B cell (primary cell): Measurements from ENCODE around the gene AMT. TPM values are rescaled to one million over a fixed set of nuclear protein-coding genes. Genes with fewer than 3 reads are reported as not detected.

Experiments used
- ATAC-seq: fragments of 200-7000 bp; cut with Tn5 transposase; one replicate; pipeline ENCODE4 v1.10.0; 2021; ENCODE audit warnings: low read depth, mild to moderate bottlenecking, moderate number of reproducible peaks, moderate library complexity
- CTCF ChIA-PET: fragments of 350-600 bp; sonication (Branson Sonifier 250); formaldehyde crosslinking; loops from one replicate; lab custom pipeline; 2021; ENCODE audit warnings: antibody characterized with exemption, inconsistent platforms; lab: Charles Lee
- POLR2A ChIA-PET: fragments of 350-600 bp; sonication (Branson Sonifier 250); formaldehyde crosslinking; loops from one replicate; lab custom pipeline; 2021; ENCODE audit warnings: antibody characterized with exemption; lab: Charles Lee
- DNase-seq: peaks from one replicate; pipeline ENCODE4 v3.0.0; 2013
- H2AFZ ChIP-seq: 2 replicates; pipeline ENCODE4 v1.6.1; 2012; ENCODE audit warnings: mild to moderate bottlenecking, low read depth, low read length; ENCODE audit not compliant: insufficient read depth, poor library complexity, severe bottlenecking
- H3K27ac ChIP-seq, 2 donors: 1 replicate in 1 of 2; 2 replicates in 1 of 2; pipeline ENCODE4 v1.5.1; 2012 to 2013; ENCODE audit warnings: low read length in 2 of 2, mild to moderate bottlenecking in 2 of 2, moderate library complexity in 1 of 2
- H3K27me3 ChIP-seq, 4 experiments: fragments of 200-600 bp in 1 of 4; sonication (generic) in 1 of 4; replicated peaks in 1 of 4; 1 replicate in 2 of 4; 2 replicates in 2 of 4; pipeline versions ENCODE4 v1.6.1 to v1.7.0; 2013 to 2016; ENCODE audit warnings: low read length in 3 of 4, mild to moderate bottlenecking in 2 of 4, mixed read lengths in 1 of 4, moderate library complexity in 1 of 4; ENCODE audit not compliant: insufficient read depth in 4 of 4, control insufficient read depth in 3 of 4; ENCODE audit errors: control extremely low read depth in 1 of 4
- H3K36me3 ChIP-seq, 2 experiments: replicated peaks in 1 of 2; 1 replicate in 1 of 2; 2 replicates in 1 of 2; pipeline versions ENCODE4 v1.6.1 to v1.7.1; 2013; ENCODE audit warnings: low read length in 1 of 2; ENCODE audit not compliant: insufficient read depth in 2 of 2, control insufficient read depth in 1 of 2; ENCODE audit errors: control extremely low read depth in 1 of 2, extremely low read depth in 1 of 2
- H3K4me1 ChIP-seq, 2 donors: fragments of 200-600 bp in 1 of 2; sonication (generic) in 1 of 2; 1 replicate in 1 of 2; 2 replicates in 1 of 2; pipeline versions ENCODE4 v1.5.1 to v1.6.1; 2013 to 2017; ENCODE audit warnings: low read length in 2 of 2; ENCODE audit not compliant: control insufficient read depth in 2 of 2, insufficient read depth in 2 of 2
- H3K4me2 ChIP-seq: replicated peaks from 2 replicates; pipeline ENCODE3; 2012; ENCODE audit warnings: mild to moderate bottlenecking, low read depth, low read length; ENCODE audit not compliant: poor library complexity, severe bottlenecking
- H3K4me3 ChIP-seq, 5 experiments: fragments of 200-600 bp in 1 of 5; sonication (generic) in 1 of 5; 1 replicate in 3 of 5; 2 replicates in 2 of 5; pipeline versions ENCODE4 v1.5.1 to v1.7.0; 2011 to 2016; ENCODE audit warnings: low read length in 4 of 5, mild to moderate bottlenecking in 4 of 5, low read depth in 2 of 5, control low read depth in 1 of 5, moderate library complexity in 1 of 5; ENCODE audit not compliant: insufficient read depth in 1 of 5; ENCODE audit errors: control extremely low read depth in 1 of 5, extremely low read depth in 1 of 5
- H3K79me2 ChIP-seq: fragments of 200-600 bp; sonication (generic); one replicate; pipeline ENCODE4 v1.6.0; 2016; ENCODE audit warnings: low read length; ENCODE audit not compliant: control insufficient read depth, insufficient read depth
- H3K9ac ChIP-seq: fragments of 200-600 bp; sonication (generic); 2 replicates; pipeline ENCODE4 v1.6.1; 2017; ENCODE audit warnings: mild to moderate bottlenecking, low read length, moderate library complexity
- H3K9me3 ChIP-seq, 3 donors: one replicate each; pipeline versions ENCODE4 v1.6.1 to v1.7.1; 2013; ENCODE audit warnings: low read length in 2 of 3; ENCODE audit not compliant: control insufficient read depth in 2 of 3, insufficient read depth in 1 of 3; ENCODE audit errors: control extremely low read depth in 1 of 3
- H4K20me1 ChIP-seq: 2 replicates; pipeline ENCODE4 v1.6.0; 2012; ENCODE audit warnings: mild to moderate bottlenecking, low read length; ENCODE audit not compliant: insufficient read depth, control insufficient read depth, poor library complexity, severe bottlenecking
- H3K27ac Mint-ChIP-seq: one replicate; pipeline ENCODE4 v1.8.0; 2021; ENCODE audit warnings: mixed read lengths
- H3K27me3 Mint-ChIP-seq: one replicate; pipeline ENCODE4 v1.8.0; 2021; ENCODE audit warnings: mixed read lengths
- H3K4me1 Mint-ChIP-seq: one replicate; pipeline ENCODE4 v1.8.0; 2021; ENCODE audit warnings: mixed read lengths
- H3K4me3 Mint-ChIP-seq: one replicate; pipeline ENCODE4 v1.8.0; 2021; ENCODE audit warnings: mixed read lengths
- H3K9me3 Mint-ChIP-seq: one replicate; pipeline ENCODE4 v1.8.0; 2022; ENCODE audit warnings: mixed read lengths; ENCODE audit not compliant: insufficient read depth
- EZH2 ChIP-seq: IDR thresholded peaks from 2 replicates; pipeline ENCODE4 v1.6.1; 2012; ENCODE audit warnings: borderline replicate concordance, low read depth, mild to moderate bottlenecking, moderate library complexity, low read length; ENCODE audit not compliant: insufficient read depth, poor library complexity, severe bottlenecking
- WGBS: methylation state at CpG from one replicate; pipeline ENCODE4 v1.1.5; 2013; ENCODE audit warnings: missing lambda C conversion rate; ENCODE audit not compliant: insufficient coverage; 5-methylcytosine and 5-hydroxymethylcytosine counted together
- intact Hi-C: fragments of 100-400 bp; cut with micrococcal nuclease; formaldehyde crosslinking; loops from one replicate; pipeline ENCODE4 v1.10.0; 2022
- polyA plus RNA-seq: library from polyadenylated mRNA; depleted of rRNA; stranded (reverse); fragments of >200 nt; gene quantifications from 2 replicates; pipeline ENCODE4 v1.2.3, GENCODE V29; 2012
- total RNA-seq, 2 donors: library from RNA; stranded (reverse); fragments of 120-200 nt in 1 of 2; gene quantifications; 1 replicate in 1 of 2; 2 replicates in 1 of 2; pipeline versions ENCODE4 v1.2.3 to v1.2.4, GENCODE V29; 2013 to 2022
- TF ChIP-seq, protein P1 (sequence below): fragments of 200-600 bp; IDR thresholded peaks from one replicate; pipeline ENCODE4 v1.8.0; 2022; ENCODE audit warnings: antibody characterized with exemption, mild to moderate bottlenecking

Gene AMT
- total and polyA plus RNA-seq, 2 donors (not counting 1 experiment from before 2014, with no cell fraction given) = 14.0 to 44.0 TPM

DNA sequence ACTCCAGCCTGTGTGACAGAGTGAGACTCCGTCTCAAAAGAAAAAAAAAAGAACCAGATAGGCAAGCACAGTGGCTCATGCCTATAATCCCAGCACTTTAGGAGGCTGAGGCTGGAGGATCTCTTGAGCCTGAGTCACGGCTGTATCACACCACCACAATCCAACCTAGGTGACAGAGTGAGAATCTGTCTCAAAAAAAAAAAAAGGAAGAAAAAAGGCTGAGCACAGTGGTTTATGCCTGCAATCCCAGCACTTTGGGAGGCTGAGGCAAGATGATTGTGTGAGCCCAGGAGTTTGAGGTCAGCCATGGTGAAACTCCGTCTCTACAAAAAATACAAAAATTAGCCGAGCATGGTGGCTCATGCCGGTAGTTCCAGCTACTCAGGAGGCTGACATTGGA lies 12.5 kb upstream of the AMT start:
- WGBS = 94% methylated on average over 3 of the region's 5 CpGs
- ChIA-PET CTCF (interaction anchor here (1.0 kb wide), 1 partner anchor 14 kb away, joined by 3 read pairs; no protein-coding TSS in a partner anchor), POLR2A (interaction anchor here (0.7 kb wide), 1 partner anchor 462 kb away, joined by 3 read pairs; no protein-coding TSS in a partner anchor)
- no peak overlapping the region for H3K4me2 ChIP-seq
- H3K27ac ChIP-seq = no peak overlapping the region
- no peak overlapping the region for H3K9ac ChIP-seq
- TF ChIP-seq EZH2 = no peak
- TF ChIP-seq, protein P1, sequence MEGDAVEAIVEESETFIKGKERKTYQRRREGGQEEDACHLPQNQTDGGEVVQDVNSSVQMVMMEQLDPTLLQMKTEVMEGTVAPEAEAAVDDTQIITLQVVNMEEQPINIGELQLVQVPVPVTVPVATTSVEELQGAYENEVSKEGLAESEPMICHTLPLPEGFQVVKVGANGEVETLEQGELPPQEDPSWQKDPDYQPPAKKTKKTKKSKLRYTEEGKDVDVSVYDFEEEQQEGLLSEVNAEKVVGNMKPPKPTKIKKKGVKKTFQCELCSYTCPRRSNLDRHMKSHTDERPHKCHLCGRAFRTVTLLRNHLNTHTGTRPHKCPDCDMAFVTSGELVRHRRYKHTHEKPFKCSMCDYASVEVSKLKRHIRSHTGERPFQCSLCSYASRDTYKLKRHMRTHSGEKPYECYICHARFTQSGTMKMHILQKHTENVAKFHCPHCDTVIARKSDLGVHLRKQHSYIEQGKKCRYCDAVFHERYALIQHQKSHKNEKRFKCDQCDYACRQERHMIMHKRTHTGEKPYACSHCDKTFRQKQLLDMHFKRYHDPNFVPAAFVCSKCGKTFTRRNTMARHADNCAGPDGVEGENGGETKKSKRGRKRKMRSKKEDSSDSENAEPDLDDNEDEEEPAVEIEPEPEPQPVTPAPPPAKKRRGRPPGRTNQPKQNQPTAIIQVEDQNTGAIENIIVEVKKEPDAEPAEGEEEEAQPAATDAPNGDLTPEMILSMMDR = no peak
- DNase-seq = no peak
- no peak overlapping the region for H3K4me3 Mint-ChIP-seq
- no peak for ATAC-seq
- H3K4me1 Mint-ChIP-seq = peaks cover 4% of the 10 kb centered on the region
- H3K9me3 ChIP-seq = no peaks in the 10 kb centered on the region
- H3K9me3 Mint-ChIP-seq = no peaks in the 10 kb centered on the region
- no peak overlapping the region for H2AFZ ChIP-seq
- no peak overlapping the region for H3K4me3 ChIP-seq
- H3K4me1 ChIP-seq = peaks cover 3 to 6% of the 10 kb centered on the region in 2 donors
- H3K36me3 ChIP-seq = no peaks in the 10 kb centered on the region
- no peaks in the 10 kb centered on the region for H3K79me2 ChIP-seq
- no peaks in the 10 kb centered on the region for H4K20me1 ChIP-seq
- H3K27ac Mint-ChIP-seq = no peak overlapping the region
- no peaks in the 10 kb centered on the region for H3K27me3 Mint-ChIP-seq
- H3K27me3 ChIP-seq = no peaks in the 10 kb centered on the region
- intact Hi-C loops = no loop called here

GRCh38 chr3:49428752-49429080 lies 6.4 kb upstream of the AMT start:
- ATAC-seq (no peak), DNase-seq (no peak)
- CTCF ChIA-PET = interaction anchor here (0.7 to 3.0 kb wide), 10 partner anchors 12 to 263 kb away, joined by 3 to 18 read pairs (median 4); partner anchors contain the start of genes CCDC71 and USP4
- Histone ChIP-seq H3K27me3 (no peaks in the 10 kb centered on the region), H3K36me3 (peaks cover 0 to 16% of the 10 kb centered on the region in 2 experiments), H3K9ac (peak overlapping the region; percentile 74), H2AFZ (peak overlapping the region; percentile 91), H3K79me2 (peaks cover 3% of the 10 kb centered on the region), H3K4me1 (peaks cover 7 to 11% of the 10 kb centered on the region in 2 donors), H3K27ac (peak overlapping the region; percentile 77 to 89), H3K4me3 (peak overlapping the region; percentile 47 to 77 (median 72)), H3K9me3 (no peaks in the 10 kb centered on the region), H4K20me1 (no peaks in the 10 kb centered on the region), H3K4me2 (peak overlapping the region; percentile 85)
- no peaks in the 10 kb centered on the region for H3K27me3 Mint-ChIP-seq
- H3K4me1 Mint-ChIP-seq = peaks cover 11% of the 10 kb centered on the region
- POLR2A ChIA-PET = interaction anchor here (0.6 to 2.6 kb wide), 10 partner anchors 12 to 422 kb away, joined by 3 to 35 read pairs (median 12); partner anchors contain the start of genes DAG1, GPX1, RHOA and TCTA
- intact Hi-C loops = loop anchor here (1.0 kb wide), 7 partner anchors 12 to 421 kb away; partner anchors contain the start of genes DAG1, TCTA, USP4 and WDR6
- H3K27ac Mint-ChIP-seq = peak overlapping the region; percentile 94
- no peak for TF ChIP-seq EZH2
- TF ChIP-seq, protein P1 = no peak
- H3K9me3 Mint-ChIP-seq = no peaks in the 10 kb centered on the region
- WGBS = 1% methylated on average over 7 of the region's 9 CpGs
- peak overlapping the region; percentile 91 for H3K4me3 Mint-ChIP-seq
